Left ventricle myocardium inferior (tissue), 1 donor: ENCODE measurements around the gene LIMD2. TPM values are rescaled to one million over a fixed set of nuclear protein-coding genes. Genes with fewer than 3 reads are reported as not detected.
A peak's percentile ranks its signal among the peaks of the same experiment; 100 is the strongest.

ENCODE experiments used
- DNase-seq: peaks from one replicate; pipeline ENCODE4 v3.0.0-alpha.2; 2020
- H3K27ac ChIP-seq: fragments of 200-600 bp; replicated peaks from 2 replicates; pipeline ENCODE4 v1.8.0; 2021
- H3K27me3 ChIP-seq: fragments of 200-600 bp; 2 replicates; pipeline ENCODE4 v1.8.0; 2021; ENCODE audit warnings: low read depth
- H3K36me3 ChIP-seq: fragments of 200-600 bp; 2 replicates; pipeline ENCODE4 v1.8.0; 2021
- H3K4me1 ChIP-seq: fragments of 200-600 bp; 2 replicates; pipeline ENCODE4 v1.8.0; 2021
- H3K4me3 ChIP-seq: fragments of 200-600 bp; 2 replicates; pipeline ENCODE4 v1.8.0; 2021; ENCODE audit warnings: mild to moderate bottlenecking, moderate library complexity
- H3K9me3 ChIP-seq: fragments of 200-600 bp; replicated peaks from 2 replicates; pipeline ENCODE4 v1.8.0; 2021
- CTCF ChIP-seq: fragments of 200-600 bp; IDR thresholded peaks from 2 replicates; pipeline ENCODE4 v1.8.0; 2021; ENCODE audit warnings: antibody characterized with exemption, mild to moderate bottlenecking, borderline replicate concordance
- intact Hi-C: fragments of 100-400 bp; cut with micrococcal nuclease; formaldehyde crosslinking; loops from one replicate; pipeline ENCODE4 v1.11.0; 2022
- long read RNA-seq: library from polyadenylated mRNA; unstranded; transcript quantifications from one replicate; pipeline ENCODE4 v2.0.0, GENCODE V29; 2021
- total RNA-seq: library from RNA; stranded (reverse); fragmentation: NEBNext Ultra II Directional; extraction: Animal tissue kit (Norgen Biotek cat#: 25700); gene quantifications from one replicate; pipeline ENCODE4 v1.2.1, GENCODE V29; 2021
- donor health status: DM: no; HTN: yes; CAD: no; lungs with severe emphysema.

The LIMD2 gene
- total RNA-seq, result 2.7 TPM
- long read RNA-seq, partial matches to known transcripts, result 1 of 2 reads
- long read RNA-seq, other reads (novel, unspliced or antisense), result 0 of 2 reads

GRCh38 chr17:63699638-63700527, at the start of gene LIMD2:
Gene LIMD2 (minus strand): TSS chr17:63700125. CDS start chr17:63699298, 827 bp downstream.
- intact Hi-C loops, result no loop called here
- peak; percentile 66 for DNase-seq
- peaks cover 41% of the 10 kb centered on the region for H3K4me1 ChIP-seq
- peak within 1 kb of the TSS; percentile 74 for H3K4me3 ChIP-seq
- H3K27me3 ChIP-seq, result no peaks in the 10 kb centered on the region
- peak within 1 kb of the TSS; percentile 82 for H3K27ac ChIP-seq
- no peak for TF ChIP-seq CTCF
- H3K9me3 ChIP-seq, result no peaks in the 10 kb centered on the region
- H3K36me3 ChIP-seq, result peaks cover 31% of the 10 kb centered on the region

- peak; percentile 99 for DNase-seq
- TF ChIP-seq CTCF, result no peak
- intact Hi-C loops, result no loop called here
- H3K27me3 ChIP-seq, result no peaks in the 10 kb centered on the region
- peaks cover 24% of the 10 kb centered on the region for H3K4me1 ChIP-seq
- H3K4me3 ChIP-seq, result peak within 1 kb of the TSS; percentile 89
- no peaks in the 10 kb centered on the region for H3K9me3 ChIP-seq
- H3K36me3 ChIP-seq, result peaks cover 16% of the 10 kb centered on the region
- peak within 1 kb of the TSS; percentile 94 for H3K27ac ChIP-seq
These were observed 41.7 kb upstream of the LIMD2 start, which contains the start of gene STRADA for GRCh38 chr17:63741408-63742173. Gene STRADA (minus strand): TSS chr17:63741799. CDS start chr17:63728369, 13,430 bp downstream.

GRCh38 chr17:63741143-63741407, 41.1 kb upstream of the LIMD2 start:
- H3K36me3 ChIP-seq, result peaks cover 12% of the 10 kb centered on the region
- no peaks in the 10 kb centered on the region for H3K9me3 ChIP-seq
- peak overlapping the region; percentile 94 for H3K27ac ChIP-seq
- no peak for TF ChIP-seq CTCF
- intact Hi-C loops, result no loop called here
- H3K4me1 ChIP-seq, result peaks cover 28% of the 10 kb centered on the region
- H3K4me3 ChIP-seq, result peak overlapping the region; percentile 89
- no peak for DNase-seq
- H3K27me3 ChIP-seq, result no peaks in the 10 kb centered on the region

- peak overlapping the region; percentile 94 for H3K27ac ChIP-seq
- peaks cover 7% of the 10 kb centered on the region for H3K36me3 ChIP-seq
- no peak for TF ChIP-seq CTCF
- DNase-seq, result no peak
- peaks cover 28% of the 10 kb centered on the region for H3K4me1 ChIP-seq
- H3K4me3 ChIP-seq, result peak overlapping the region; percentile 89
- H3K27me3 ChIP-seq, result no peaks in the 10 kb centered on the region
- H3K9me3 ChIP-seq, result no peaks in the 10 kb centered on the region
- intact Hi-C loops, result no loop called here
These were observed 40.7 kb upstream of the LIMD2 start for GRCh38 chr17:63740464-63741142.

- DNase-seq, result no peak
- no peak overlapping the region for H3K27ac ChIP-seq
- H3K4me1 ChIP-seq, result peaks cover 10% of the 10 kb centered on the region
- no peaks in the 10 kb centered on the region for H3K36me3 ChIP-seq
- no peaks in the 10 kb centered on the region for H3K27me3 ChIP-seq
- no peak for TF ChIP-seq CTCF
- no peaks in the 10 kb centered on the region for H3K9me3 ChIP-seq
- intact Hi-C loops, result no loop called here
- H3K4me3 ChIP-seq, result no peak overlapping the region
These were observed 35.8 kb upstream of the LIMD2 start for GRCh38 chr17:63735691-63736090.
